Measurements from ENCODE around the gene PRKCA. TPM values are rescaled to one million over a fixed set of nuclear protein-coding genes. Genes with fewer than 3 reads are reported as not detected.

The PRKCA gene
- total RNA-seq, 1 experiment from 2014 or later: 22.6 TPM

DNA sequence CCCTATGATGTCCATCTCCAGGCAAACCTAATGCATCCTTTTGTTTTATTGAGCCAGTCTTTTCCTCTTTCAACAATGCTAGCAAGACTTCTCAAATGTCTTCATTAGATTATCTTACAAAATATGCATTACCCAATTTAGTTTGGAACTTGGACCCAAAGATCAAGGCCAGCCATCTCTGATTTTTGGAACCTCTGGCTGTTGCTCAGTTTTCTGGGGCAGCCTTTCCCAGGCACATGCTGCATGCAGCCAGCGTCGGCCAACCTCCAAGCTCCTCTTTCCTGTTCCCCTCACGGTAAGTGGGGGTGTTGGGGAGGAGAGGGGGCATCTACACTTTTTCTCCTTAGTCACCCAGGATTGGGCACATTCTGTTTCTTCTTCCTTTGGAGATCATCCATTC, 189.3 kb downstream of the PRKCA start:
- Histone ChIP-seq H3K27ac (ENCODE audit: low read length) (no peak overlapping the region), H4K20me1 (ENCODE audit: low read length) (no peaks in the 10 kb centered on the region), H3K36me3 (ENCODE audit: low read depth, low read length) (no peaks in the 10 kb centered on the region), H3K9me2 (replicated peaks; ENCODE audit: low read length) (no peaks in the 10 kb centered on the region), H3K79me2 (ENCODE audit: low read length) (peaks cover 16% of the 10 kb centered on the region), H3K9ac (ENCODE audit: low read length) (no peak overlapping the region), H3F3A (ENCODE audit: low read length, unreplicated experiment) (peaks cover 9% of the 10 kb centered on the region), H3K27me3 (ENCODE audit: low read length) (no peaks in the 10 kb centered on the region), H3K4me1 (ENCODE audit: insufficient read depth, low read length) (peaks cover 28% of the 10 kb centered on the region), H3K4me3 (ENCODE audit: low read length) (no peak overlapping the region), H3K4me2 (ENCODE audit: low read length) (no peak overlapping the region), H2AFZ (ENCODE audit: low read length) (no peak overlapping the region), H3K9me3 (ENCODE audit: low read length) (no peaks in the 10 kb centered on the region)
- ATAC-seq (no peak), DNase-seq (no peak)
- no peak for TF ChIP-seq EZH2 (IDR thresholded peaks at IDR 0.05; ENCODE audit: low read length, unreplicated experiment)
- TF ChIP-seq EZH2phosphoT487 (IDR thresholded peaks at IDR 0.05; ENCODE audit: borderline replicate concordance, low read length): no peak
- TF ChIP-seq, protein P1, sequence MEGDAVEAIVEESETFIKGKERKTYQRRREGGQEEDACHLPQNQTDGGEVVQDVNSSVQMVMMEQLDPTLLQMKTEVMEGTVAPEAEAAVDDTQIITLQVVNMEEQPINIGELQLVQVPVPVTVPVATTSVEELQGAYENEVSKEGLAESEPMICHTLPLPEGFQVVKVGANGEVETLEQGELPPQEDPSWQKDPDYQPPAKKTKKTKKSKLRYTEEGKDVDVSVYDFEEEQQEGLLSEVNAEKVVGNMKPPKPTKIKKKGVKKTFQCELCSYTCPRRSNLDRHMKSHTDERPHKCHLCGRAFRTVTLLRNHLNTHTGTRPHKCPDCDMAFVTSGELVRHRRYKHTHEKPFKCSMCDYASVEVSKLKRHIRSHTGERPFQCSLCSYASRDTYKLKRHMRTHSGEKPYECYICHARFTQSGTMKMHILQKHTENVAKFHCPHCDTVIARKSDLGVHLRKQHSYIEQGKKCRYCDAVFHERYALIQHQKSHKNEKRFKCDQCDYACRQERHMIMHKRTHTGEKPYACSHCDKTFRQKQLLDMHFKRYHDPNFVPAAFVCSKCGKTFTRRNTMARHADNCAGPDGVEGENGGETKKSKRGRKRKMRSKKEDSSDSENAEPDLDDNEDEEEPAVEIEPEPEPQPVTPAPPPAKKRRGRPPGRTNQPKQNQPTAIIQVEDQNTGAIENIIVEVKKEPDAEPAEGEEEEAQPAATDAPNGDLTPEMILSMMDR (conservative IDR thresholded peaks at IDR 0.05; ENCODE audit: low read depth, low read length): no peak
- intact Hi-C loops (cut with micrococcal nuclease): no loop called here
- no TSS peak for BruUV-seq (replicated peaks)
- POLR2A ChIA-PET (ENCODE audit: unreplicated experiment): no interaction called here
- CTCF ChIA-PET: no interaction called here

DNA sequence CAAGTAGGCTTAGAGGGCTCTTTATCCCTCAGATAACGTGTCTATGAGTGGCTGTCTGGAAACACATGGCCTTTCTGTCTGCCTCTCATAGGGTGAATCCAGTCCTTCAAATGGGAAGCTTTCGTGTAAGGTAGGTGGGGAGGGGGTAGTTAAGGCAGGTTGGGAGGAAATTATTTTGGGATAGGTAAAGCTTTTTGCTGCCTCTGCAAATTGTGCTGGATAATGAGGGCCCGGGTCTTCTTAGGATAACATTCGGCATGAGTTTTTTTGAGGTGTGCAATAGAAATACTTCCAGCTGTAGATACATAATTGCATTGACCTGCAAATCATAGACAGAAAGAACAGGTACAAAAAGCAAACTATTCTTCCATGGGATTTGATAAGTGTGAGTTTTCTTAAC, 189.7 kb downstream of the PRKCA start:
- Histone ChIP-seq H3K27me3 (ENCODE audit: low read length) (no peaks in the 10 kb centered on the region), H3K4me1 (ENCODE audit: insufficient read depth, low read length) (peaks cover 28% of the 10 kb centered on the region), H3K4me3 (ENCODE audit: low read length) (no peak overlapping the region), H3K27ac (ENCODE audit: low read length) (no peak overlapping the region), H3K36me3 (ENCODE audit: low read depth, low read length) (no peaks in the 10 kb centered on the region), H3K9me2 (replicated peaks; ENCODE audit: low read length) (no peaks in the 10 kb centered on the region), H2AFZ (ENCODE audit: low read length) (no peak overlapping the region), H3K4me2 (ENCODE audit: low read length) (no peak overlapping the region), H3K79me2 (ENCODE audit: low read length) (peaks cover 14% of the 10 kb centered on the region), H4K20me1 (ENCODE audit: low read length) (no peaks in the 10 kb centered on the region), H3F3A (ENCODE audit: low read length, unreplicated experiment) (peaks cover 9% of the 10 kb centered on the region), H3K9me3 (ENCODE audit: low read length) (no peaks in the 10 kb centered on the region), H3K9ac (ENCODE audit: low read length) (no peak overlapping the region)
- ATAC-seq: no peak
- TF ChIP-seq EZH2 (IDR thresholded peaks at IDR 0.05; ENCODE audit: low read length, unreplicated experiment) (no peak), EZH2phosphoT487 (IDR thresholded peaks at IDR 0.05; ENCODE audit: borderline replicate concordance, low read length) (no peak)
- TF ChIP-seq, protein P1 (conservative IDR thresholded peaks at IDR 0.05; ENCODE audit: low read depth, low read length): no peak
- intact Hi-C loops (cut with micrococcal nuclease): no loop called here
- CTCF ChIA-PET: no interaction called here
- no TSS peak for BruUV-seq (replicated peaks)
- POLR2A ChIA-PET (ENCODE audit: unreplicated experiment): no interaction called here
- DNase-seq: no peak

DNA sequence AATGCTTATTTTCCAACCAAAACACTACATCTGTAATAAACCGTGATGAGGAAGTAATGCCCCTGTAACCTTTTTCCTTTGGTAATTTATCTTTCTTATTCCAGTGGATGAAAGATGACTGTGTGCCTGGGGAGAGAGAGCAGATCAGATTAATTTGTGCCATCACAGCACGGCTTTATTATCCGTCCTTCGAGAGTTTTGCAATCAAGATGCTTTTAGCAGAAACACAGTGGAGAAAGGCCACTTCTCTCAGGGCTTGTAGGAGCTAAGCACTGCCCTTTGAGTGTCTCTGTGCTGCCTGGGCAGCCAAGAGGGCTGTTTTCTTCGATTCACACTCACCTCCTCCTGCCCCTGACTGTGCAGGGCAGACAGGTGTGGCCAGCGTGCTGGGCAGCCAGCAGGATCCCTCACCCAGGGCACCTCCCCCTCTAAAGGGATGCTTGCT, 190.2 kb downstream of the PRKCA start:
- no peaks in the 10 kb centered on the region for H3K9me2 ChIP-seq (replicated peaks; ENCODE audit: low read length)
- H3K9me3 ChIP-seq (ENCODE audit: low read length): no peaks in the 10 kb centered on the region
- no peaks in the 10 kb centered on the region for H4K20me1 ChIP-seq (ENCODE audit: low read length)
- BruUV-seq (replicated peaks): no TSS peak
- H3K4me3 ChIP-seq (ENCODE audit: low read length): no peak overlapping the region
- 0 out of 2 replicates have a peak, but pooled peaks cover 1% of the 10 kb centered on the region for H3K36me3 ChIP-seq (ENCODE audit: low read depth, low read length)
- H3K27me3 ChIP-seq (ENCODE audit: low read length): no peaks in the 10 kb centered on the region
- H3K79me2 ChIP-seq (ENCODE audit: low read length): peaks cover 9% of the 10 kb centered on the region
- intact Hi-C loops (cut with micrococcal nuclease): no loop called here
- peaks cover 28% of the 10 kb centered on the region for H3K4me1 ChIP-seq (ENCODE audit: insufficient read depth, low read length)
- ChIA-PET CTCF (no interaction called here), POLR2A (ENCODE audit: unreplicated experiment) (no interaction called here)
- peaks cover 9% of the 10 kb centered on the region for H3F3A ChIP-seq (ENCODE audit: low read length, unreplicated experiment)
- H2AFZ ChIP-seq (ENCODE audit: low read length): no peak overlapping the region
- ATAC-seq: no peak
- no peak for TF ChIP-seq EZH2 (IDR thresholded peaks at IDR 0.05; ENCODE audit: low read length, unreplicated experiment)
- no peak for TF ChIP-seq EZH2phosphoT487 (IDR thresholded peaks at IDR 0.05; ENCODE audit: borderline replicate concordance, low read length)
- TF ChIP-seq, protein P1 (conservative IDR thresholded peaks at IDR 0.05; ENCODE audit: low read depth, low read length): no peak
- DNase-seq: no peak
- H3K4me2 ChIP-seq (ENCODE audit: low read length): no peak overlapping the region
- H3K9ac ChIP-seq (ENCODE audit: low read length): no peak overlapping the region
- peak overlapping the region; percentile 84 for H3K27ac ChIP-seq (ENCODE audit: low read length)
